GM23338 (cell line): ENCODE results near the gene FGF16.

Source experiments
- CREB1 ChIP-seq: fragments of 250-450 bp; sonication (Bioruptor Pico); IDR thresholded peaks from 2 replicates; pipeline ENCODE4 v1.5.0; 2020; ENCODE audit warnings: low read depth, mild to moderate bottlenecking, moderate library complexity
- EZH2 ChIP-seq: fragments of 200-600 bp; sonication (generic); IDR thresholded peaks from one replicate; pipeline ENCODE4 v1.8.0; 2017; ENCODE audit warnings: antibody characterized with exemption, mild to moderate bottlenecking, low read depth; ENCODE audit not compliant: unreplicated experiment
- EZH2phosphoT487 ChIP-seq: fragments of 200-600 bp; sonication (generic); IDR thresholded peaks from one replicate; pipeline ENCODE4 v1.8.1; 2018; ENCODE audit warnings: antibody characterized with exemption; ENCODE audit not compliant: unreplicated experiment
- JUNB ChIP-seq: IDR thresholded peaks from one replicate; pipeline ENCODE4 v1.6.1; 2016; ENCODE audit warnings: antibody characterized with exemption; ENCODE audit not compliant: unreplicated experiment
- NANOG ChIP-seq: IDR thresholded peaks from 2 replicates; pipeline ENCODE4 v1.6.1; 2016; ENCODE audit warnings: antibody characterized with exemption, borderline replicate concordance
- POLR2AphosphoS5 ChIP-seq: IDR thresholded peaks from 2 replicates; pipeline ENCODE4 v1.6.1; 2016; ENCODE audit warnings: antibody characterized with exemption, low read depth
- REST ChIP-seq: IDR thresholded peaks from one replicate; pipeline ENCODE4 v1.6.1; 2018; ENCODE audit warnings: antibody characterized with exemption; ENCODE audit not compliant: unreplicated experiment
- STAT1 ChIP-seq: IDR thresholded peaks from one replicate; pipeline ENCODE4 v1.6.1; 2016; ENCODE audit warnings: antibody characterized with exemption; ENCODE audit not compliant: unreplicated experiment
- ZNF114 ChIP-seq: fragments of 250-450 bp; sonication (Bioruptor Pico); IDR thresholded peaks from 2 replicates; pipeline ENCODE4 v1.5.0; 2020; ENCODE audit warnings: mild to moderate bottlenecking, moderate library complexity
- ZNF331 ChIP-seq: fragments of 250-450 bp; sonication (Bioruptor Pico); IDR thresholded peaks from 2 replicates; pipeline ENCODE4 v1.5.0; 2020; ENCODE audit warnings: low read depth, mild to moderate bottlenecking, moderate library complexity
- TF ChIP-seq, protein P1 (sequence below), 2 experiments: fragments of 200-600 bp in 1 of 2; sonication (generic) in 1 of 2; conservative IDR thresholded peaks; 2 replicates each; pipeline versions ENCODE4 v1.5.1 to v1.6.1; 2016 to 2017; ENCODE audit warnings: antibody characterized with exemption in 2 of 2, low read depth in 2 of 2, mild to moderate bottlenecking in 2 of 2, moderate library complexity in 1 of 2
- TF ChIP-seq, protein P2 (sequence below): IDR thresholded peaks from 2 replicates; pipeline ENCODE4 v1.6.1; 2016; ENCODE audit warnings: antibody characterized with exemption
- TF ChIP-seq, protein P3 (sequence below): fragments of 250-450 bp; sonication (Bioruptor Pico); IDR thresholded peaks from 2 replicates; pipeline ENCODE4 v1.5.0; 2020; ENCODE audit warnings: mild to moderate bottlenecking, moderate library complexity

DNA sequence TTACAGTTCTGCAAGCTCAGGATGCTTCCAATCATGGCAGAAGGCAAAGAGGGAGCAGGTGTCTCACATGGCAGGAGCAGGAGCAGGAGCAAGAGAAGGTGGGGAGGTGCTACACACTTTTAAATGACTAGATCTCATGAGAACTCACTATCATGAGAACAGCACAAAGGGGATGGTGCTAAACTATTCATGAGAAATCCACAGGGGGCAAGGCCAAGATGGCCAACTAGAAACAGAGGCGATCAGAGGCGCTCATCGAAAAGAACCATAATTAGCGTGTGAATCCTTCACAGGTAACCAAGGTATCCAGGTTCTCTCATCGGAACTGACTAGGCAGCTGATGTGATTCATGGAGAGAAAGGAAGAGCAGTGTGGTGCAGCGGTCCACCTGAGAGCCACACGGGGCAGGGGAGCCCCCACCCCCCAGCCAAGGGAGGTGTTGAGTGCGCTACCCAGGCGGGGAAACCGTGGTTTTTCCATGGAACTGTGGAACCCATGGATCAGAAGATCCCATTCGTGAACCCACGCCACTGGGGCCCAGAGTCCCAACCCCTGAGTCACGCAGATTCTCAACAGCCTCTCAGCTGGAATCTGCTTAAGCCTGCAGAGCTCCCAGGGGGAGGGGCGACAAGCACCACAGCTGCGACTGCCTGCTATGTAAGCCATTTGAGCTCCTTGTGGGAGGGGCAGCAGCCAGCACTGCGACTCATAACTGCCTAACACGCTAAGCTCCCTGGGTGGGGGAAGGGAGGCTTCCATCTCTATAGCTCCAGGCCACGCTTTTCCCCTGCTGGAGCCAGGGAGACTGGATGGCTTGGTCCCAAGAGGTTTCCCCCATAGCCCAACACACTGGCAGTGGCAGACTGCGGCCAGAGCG, 46.7 kb downstream of the FGF16 start:
- TF ChIP-seq, protein P1, sequence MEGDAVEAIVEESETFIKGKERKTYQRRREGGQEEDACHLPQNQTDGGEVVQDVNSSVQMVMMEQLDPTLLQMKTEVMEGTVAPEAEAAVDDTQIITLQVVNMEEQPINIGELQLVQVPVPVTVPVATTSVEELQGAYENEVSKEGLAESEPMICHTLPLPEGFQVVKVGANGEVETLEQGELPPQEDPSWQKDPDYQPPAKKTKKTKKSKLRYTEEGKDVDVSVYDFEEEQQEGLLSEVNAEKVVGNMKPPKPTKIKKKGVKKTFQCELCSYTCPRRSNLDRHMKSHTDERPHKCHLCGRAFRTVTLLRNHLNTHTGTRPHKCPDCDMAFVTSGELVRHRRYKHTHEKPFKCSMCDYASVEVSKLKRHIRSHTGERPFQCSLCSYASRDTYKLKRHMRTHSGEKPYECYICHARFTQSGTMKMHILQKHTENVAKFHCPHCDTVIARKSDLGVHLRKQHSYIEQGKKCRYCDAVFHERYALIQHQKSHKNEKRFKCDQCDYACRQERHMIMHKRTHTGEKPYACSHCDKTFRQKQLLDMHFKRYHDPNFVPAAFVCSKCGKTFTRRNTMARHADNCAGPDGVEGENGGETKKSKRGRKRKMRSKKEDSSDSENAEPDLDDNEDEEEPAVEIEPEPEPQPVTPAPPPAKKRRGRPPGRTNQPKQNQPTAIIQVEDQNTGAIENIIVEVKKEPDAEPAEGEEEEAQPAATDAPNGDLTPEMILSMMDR (conservative IDR thresholded peaks at IDR 0.05; ENCODE audit: low read depth in 2 of 2) = no peak
- TF ChIP-seq EZH2 (no peak), EZH2phosphoT487 (no peak), POLR2AphosphoS5 (no peak), NANOG (no peak), CREB1 (CRISPR knock-in tag) (no peak), ZNF331 (no peak), JUNB (no peak), REST (no peak), ZNF114 (CRISPR knock-in tag) (no peak), STAT1 (no peak)
- TF ChIP-seq, protein P2, sequence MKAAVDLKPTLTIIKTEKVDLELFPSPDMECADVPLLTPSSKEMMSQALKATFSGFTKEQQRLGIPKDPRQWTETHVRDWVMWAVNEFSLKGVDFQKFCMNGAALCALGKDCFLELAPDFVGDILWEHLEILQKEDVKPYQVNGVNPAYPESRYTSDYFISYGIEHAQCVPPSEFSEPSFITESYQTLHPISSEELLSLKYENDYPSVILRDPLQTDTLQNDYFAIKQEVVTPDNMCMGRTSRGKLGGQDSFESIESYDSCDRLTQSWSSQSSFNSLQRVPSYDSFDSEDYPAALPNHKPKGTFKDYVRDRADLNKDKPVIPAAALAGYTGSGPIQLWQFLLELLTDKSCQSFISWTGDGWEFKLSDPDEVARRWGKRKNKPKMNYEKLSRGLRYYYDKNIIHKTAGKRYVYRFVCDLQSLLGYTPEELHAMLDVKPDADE = no peak
- TF ChIP-seq, protein P3, sequence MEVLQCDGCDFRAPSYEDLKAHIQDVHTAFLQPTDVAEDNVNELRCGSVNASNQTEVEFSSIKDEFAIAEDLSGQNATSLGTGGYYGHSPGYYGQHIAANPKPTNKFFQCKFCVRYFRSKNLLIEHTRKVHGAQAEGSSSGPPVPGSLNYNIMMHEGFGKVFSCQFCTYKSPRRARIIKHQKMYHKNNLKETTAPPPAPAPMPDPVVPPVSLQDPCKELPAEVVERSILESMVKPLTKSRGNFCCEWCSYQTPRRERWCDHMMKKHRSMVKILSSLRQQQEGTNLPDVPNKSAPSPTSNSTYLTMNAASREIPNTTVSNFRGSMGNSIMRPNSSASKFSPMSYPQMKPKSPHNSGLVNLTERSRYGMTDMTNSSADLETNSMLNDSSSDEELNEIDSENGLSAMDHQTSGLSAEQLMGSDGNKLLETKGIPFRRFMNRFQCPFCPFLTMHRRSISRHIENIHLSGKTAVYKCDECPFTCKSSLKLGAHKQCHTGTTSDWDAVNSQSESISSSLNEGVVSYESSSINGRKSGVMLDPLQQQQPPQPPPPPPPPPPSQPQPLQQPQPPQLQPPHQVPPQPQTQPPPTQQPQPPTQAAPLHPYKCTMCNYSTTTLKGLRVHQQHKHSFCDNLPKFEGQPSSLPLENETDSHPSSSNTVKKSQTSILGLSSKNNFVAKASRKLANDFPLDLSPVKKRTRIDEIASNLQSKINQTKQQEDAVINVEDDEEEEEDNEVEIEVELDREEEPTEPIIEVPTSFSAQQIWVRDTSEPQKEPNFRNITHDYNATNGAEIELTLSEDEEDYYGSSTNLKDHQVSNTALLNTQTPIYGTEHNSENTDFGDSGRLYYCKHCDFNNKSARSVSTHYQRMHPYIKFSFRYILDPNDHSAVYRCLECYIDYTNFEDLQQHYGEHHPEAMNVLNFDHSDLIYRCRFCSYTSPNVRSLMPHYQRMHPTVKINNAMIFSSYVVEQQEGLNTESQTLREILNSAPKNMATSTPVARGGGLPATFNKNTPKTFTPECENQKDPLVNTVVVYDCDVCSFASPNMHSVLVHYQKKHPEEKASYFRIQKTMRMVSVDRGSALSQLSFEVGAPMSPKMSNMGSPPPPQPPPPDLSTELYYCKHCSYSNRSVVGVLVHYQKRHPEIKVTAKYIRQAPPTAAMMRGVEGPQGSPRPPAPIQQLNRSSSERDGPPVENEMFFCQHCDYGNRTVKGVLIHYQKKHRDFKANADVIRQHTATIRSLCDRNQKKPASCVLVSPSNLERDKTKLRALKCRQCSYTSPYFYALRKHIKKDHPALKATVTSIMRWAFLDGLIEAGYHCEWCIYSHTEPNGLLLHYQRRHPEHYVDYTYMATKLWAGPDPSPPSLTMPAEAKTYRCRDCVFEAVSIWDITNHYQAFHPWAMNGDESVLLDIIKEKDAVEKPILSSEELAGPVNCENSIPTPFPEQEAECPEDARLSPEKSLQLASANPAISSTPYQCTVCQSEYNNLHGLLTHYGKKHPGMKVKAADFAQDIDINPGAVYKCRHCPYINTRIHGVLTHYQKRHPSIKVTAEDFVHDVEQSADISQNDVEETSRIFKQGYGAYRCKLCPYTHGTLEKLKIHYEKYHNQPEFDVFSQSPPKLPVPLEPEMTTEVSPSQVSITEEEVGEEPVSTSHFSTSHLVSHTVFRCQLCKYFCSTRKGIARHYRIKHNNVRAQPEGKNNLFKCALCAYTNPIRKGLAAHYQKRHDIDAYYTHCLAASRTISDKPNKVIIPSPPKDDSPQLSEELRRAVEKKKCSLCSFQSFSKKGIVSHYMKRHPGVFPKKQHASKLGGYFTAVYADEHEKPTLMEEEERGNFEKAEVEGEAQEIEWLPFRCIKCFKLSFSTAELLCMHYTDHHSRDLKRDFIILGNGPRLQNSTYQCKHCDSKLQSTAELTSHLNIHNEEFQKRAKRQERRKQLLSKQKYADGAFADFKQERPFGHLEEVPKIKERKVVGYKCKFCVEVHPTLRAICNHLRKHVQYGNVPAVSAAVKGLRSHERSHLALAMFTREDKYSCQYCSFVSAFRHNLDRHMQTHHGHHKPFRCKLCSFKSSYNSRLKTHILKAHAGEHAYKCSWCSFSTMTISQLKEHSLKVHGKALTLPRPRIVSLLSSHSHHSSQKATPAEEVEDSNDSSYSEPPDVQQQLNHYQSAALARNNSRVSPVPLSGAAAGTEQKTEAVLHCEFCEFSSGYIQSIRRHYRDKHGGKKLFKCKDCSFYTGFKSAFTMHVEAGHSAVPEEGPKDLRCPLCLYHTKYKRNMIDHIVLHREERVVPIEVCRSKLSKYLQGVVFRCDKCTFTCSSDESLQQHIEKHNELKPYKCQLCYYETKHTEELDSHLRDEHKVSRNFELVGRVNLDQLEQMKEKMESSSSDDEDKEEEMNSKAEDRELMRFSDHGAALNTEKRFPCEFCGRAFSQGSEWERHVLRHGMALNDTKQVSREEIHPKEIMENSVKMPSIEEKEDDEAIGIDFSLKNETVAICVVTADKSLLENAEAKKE (CRISPR knock-in tag) = no peak
